Left renal pelvis (tissue), 4 donors: ENCODE measurements around the gene PSMD8. TPM values are rescaled to one million over a fixed set of nuclear protein-coding genes. Genes with fewer than 3 reads are reported as not detected.
"Not testable (repeated sequence)": the region's sequence is repeated elsewhere in the genome, so short reads cannot be mapped to it uniquely, and the experiment has no call there.

Experiments used
- DNase-seq, 4 donors: peaks; one replicate each; pipeline ENCODE4 v3.0.0-alpha.2; 2013; ENCODE audit warnings: low read depth in 4 of 4, low spot score in 3 of 4
- polyA plus RNA-seq, 4 donors: library from polyadenylated mRNA; unstranded; fragments of 120-200 nt; gene quantifications; one replicate each; pipeline ENCODE4 v1.2.1, GENCODE V29; 2013; ENCODE audit not compliant: insufficient read length in 4 of 4

Gene PSMD8
- polyA plus RNA-seq, 4 donors, result 124 to 168 (median 161) TPM

DNA sequence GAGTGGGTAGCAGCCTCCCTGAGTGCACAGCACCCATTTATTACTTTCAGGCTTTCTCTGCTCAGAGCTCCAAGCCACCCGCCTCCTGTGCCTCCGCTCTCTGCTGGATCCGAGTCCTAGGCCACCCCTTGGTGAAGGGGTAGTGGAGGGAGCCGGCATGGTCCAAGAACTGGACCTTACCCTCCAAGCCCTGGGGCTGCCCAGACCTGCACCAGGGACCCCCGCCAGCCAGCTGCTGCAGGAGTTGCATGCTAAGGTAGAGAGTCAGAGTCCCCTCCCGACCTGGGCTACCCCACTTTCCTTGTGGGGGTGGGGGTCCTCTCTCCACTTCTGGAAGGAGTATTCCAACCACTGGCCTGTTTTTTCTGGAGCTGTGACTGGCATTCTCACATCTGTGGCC is 30.5 kb downstream of the PSMD8 start:
- DNase-seq, result no peak

DNA sequence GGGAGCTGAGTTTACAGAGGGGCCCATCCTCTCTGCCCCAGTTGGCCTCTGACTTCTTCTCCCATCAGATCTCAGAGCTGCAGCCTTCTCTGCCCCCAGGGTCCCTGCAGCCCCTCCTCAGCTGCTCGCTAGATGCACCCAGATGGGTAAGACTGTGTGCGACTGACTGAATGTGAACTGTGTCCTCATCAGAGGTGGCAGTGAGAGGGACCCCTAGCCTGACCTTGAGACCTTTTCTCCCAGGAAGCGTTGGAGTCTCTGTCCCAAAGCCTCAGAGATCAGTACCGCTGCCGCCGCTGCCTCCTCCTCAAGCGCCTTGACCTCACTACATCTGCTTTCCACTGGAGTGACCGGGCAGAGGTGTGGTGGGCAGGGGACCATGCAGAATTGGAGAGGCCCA is 30.9 kb downstream of the PSMD8 start:
- DNase-seq, result no peak

DNA sequence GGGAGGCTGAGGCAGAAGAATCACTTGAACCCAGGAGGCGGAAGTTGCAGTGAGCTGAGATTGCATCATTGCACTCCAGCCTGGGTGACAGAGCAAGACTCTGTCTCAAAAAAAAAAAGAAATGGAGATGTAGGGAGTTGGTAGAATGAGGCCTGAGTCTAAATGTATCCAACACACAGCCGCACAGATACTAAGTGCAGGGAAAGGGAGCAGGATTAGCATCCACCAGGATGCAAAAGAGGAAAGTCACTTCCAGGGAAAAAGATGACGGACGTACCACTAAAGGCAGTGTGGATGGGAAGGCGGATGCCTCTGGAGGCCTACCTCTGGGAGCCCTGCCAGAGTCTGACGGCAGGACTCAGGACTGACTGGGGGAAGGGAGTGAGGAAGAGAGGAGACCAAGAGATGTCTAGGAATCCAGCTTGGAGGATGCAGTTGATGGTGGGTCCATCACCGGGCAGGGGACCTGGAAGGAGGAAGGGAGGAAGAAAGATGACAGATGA is 35.3 kb downstream of the PSMD8 start:
- DNase-seq, result no peak

DNA sequence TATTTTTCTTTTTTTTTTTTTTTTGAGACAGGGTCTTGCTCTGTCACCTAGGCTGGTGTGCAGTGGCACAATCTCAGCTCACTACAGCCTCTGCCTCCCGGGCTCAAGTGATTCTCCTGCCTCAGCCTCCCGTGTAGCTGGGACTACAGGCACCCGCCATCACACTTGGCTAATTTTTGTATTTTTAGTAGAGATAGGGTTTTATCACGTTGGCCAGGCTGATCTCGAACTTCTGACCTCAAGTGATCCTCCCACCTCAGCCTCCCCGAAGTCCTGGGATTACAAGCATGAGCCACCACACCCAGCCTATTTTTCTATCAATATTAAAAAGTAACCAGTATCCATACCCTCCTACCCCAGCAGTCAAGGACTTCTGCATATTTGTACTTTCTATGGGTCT is 36.0 kb downstream of the PSMD8 start:
- DNase-seq, result not testable (repeated sequence)

DNA sequence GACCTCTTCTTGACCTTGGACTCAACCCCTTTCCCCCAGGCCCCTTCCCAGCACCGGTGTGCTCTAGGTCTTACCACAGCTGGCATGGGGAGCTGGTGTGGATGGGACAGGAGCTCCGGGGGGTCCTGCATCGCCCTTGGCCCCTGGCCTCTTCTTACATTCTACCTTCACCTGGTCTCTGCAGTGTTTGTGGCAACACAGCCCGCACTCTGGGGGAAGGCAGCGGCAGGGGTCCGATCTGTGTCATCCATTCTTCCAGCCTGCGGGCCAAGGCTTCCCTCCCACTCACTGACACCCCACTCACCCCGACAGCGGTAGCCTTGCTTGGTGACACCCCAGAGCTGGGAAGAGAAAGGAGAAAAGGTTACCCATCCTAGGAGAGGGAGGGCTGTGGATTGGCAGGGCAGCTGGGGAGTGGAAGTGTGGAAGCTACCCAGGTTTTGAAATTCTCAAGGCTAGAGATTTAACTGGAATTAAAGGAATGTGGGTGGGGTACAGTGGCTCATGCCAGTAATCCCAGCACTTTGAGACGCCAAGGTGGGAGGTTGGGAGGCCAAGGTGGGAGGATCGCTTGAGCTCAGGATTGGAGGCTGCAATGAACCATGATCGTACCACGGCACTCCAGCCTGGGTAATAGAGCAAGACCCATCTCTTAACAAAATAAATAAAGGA is 36.8 kb downstream of the PSMD8 start:
- no peak for DNase-seq

DNA sequence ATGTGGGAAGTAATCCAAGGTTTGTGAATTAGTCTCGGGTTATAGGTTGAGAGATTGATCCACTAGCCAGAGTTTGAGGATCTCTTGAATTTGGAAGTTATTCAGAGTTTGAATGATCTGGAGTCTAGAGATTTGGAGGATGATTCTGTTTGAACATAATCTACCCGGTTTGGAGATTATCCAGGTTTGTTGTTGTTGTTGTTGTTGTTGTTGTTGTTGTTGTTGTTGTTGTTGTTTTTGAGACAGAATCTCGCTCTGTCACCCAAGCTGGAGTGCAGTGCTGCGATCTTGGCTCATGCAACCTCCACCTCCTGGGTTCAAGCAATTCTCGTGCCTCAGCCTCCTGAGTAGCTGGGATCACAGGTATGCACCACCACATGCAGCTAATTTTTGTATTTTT is 37.5 kb downstream of the PSMD8 start:
- not testable (repeated sequence) for DNase-seq

DNA sequence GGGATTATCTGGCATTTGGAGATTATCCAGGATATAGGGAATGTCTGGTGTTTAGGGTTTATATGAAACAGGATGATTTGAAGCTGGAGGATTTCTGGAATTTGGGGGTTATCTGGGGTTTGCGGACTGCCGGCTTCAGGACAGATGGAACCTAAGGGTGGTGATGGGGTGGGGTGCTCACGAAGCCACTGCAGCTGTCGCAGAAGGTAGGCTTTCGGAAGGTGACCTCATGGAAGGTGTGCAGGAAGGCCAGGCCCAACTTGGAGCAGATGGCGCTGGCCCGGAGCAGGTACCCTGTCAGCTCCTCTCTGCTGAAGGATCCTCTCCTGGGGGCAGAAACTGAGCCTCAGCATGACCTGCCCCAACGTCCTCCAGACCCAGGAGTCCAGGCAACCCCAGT is 38.1 kb downstream of the PSMD8 start:
- no peak for DNase-seq

DNA sequence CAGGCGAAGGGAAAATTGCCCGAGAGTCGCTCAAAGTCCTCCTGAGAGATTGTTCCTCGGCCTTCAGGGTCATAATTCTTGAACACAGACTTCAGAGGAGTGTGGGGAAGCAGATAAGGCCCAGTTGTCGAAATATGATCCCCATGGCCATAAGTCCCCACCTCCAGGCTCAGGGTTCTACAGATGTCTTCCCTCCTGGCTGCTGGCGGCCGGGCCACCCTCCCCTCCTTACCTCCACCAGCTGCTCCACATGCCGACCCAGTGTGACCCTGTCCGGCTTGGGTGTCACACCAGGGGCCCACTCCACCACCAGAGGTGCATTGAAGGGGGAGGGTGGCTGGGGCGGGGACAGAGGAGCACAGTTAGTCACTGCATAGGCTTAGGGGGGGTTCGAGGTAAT is 38.6 kb downstream of the PSMD8 start:
- DNase-seq, result no peak

DNA sequence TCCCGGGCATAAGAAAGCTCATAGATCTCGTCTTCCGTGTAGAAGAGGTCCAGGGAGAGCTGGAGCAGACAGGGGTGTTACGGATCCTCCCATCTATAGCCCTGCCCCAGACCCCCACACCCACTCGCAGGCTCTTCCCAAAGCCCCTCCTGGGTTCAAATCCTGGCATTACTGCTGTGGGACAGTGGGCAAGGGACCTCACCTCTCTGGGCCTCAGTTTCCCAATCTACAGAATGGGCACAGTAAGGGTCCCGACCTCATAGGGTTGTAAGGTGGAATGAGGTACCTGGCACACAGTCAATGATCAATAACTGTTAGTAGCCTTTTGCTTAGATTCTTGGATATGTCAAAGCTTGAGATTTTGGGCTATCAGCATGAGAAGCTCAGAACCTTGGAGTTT is 39.0 kb downstream of the PSMD8 start:
- DNase-seq, result no peak

DNA sequence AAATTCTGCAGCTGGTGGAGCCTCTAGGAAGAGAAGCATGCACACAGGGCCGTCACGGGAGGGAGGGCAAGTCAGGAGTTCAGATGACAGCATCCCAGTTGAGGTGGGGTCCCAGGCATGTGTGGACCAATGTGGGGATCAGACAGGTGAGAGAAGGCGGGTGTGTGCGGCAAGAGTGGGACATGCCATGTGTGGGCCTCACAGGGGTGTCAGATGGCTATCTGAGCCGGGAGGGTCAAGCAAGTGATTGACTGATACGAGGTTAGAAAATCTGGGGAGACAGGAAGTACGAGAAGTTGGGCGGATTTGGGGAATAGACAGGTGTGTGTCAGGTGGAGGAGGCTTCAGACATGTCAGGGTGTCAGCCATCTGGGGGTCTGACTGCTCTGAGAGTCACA is 42.8 kb downstream of the PSMD8 start:
- DNase-seq, result no peak

DNA sequence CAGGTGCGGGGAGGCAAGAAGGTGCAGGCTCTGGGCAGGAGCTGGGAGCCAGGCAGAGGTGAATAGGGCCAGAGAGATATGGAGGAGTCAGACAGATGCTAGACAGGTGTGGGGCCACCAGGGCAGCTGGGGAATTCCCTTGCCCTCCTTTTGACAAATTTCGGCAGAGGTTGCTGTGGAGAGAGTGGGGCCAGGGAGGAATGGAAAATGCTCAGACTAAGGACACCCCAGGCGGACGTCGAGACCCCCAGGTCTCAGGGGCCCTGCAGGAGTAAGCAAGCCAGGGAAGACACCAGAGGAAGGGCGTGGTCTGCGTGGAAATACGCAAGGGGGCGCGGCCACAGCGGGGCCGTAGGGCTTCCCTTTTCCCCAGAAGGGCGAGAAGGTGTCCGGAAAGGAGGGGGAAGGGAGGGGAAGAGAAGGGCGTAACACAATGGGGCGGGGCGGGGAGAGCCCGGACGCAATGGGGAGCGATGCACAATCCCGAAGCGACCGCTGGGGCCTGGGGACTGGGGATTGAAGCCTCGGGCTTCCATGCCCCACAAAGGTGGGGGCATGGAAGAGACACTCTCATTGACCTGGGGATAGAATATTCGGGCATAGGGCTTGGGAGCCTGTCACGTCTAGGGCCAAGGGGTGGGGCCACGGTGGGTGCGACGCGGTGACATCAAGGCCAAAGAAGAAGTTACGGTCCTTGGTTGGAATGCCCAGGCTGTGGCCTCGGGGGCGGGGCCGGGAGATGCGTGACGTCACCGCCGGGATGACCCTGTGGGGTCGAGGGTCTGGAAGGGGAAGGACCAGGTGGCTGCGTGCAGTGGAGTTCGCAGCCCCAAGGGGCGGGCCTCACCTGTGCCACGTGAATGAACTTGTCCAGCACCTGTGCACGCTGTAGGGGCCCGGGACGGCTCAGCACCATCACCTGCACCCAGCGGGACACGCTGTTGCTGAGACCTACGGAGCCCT is 43.5 kb downstream of the PSMD8 start:
- DNase-seq, result no peak

DNA sequence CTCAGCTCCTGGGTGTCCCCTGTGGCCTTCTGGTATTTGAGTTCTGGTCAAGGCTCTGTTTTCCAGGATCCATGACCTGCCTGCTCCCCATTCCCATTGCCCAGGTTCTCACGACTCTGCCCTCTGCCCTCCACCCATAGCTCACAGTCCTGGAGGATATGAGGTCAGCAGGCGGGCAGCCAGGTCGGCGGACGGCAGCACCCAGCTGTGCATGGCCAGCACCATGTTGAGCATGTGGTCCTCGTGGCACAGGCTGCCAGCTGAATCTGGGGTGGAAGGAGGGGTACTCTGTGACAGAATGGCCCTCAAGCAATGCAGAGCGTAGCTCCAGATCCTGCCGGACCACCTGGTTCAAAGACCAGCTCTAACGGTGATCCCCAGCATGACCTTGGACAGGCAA is 46.6 kb downstream of the PSMD8 start:
- DNase-seq, result no peak

DNA sequence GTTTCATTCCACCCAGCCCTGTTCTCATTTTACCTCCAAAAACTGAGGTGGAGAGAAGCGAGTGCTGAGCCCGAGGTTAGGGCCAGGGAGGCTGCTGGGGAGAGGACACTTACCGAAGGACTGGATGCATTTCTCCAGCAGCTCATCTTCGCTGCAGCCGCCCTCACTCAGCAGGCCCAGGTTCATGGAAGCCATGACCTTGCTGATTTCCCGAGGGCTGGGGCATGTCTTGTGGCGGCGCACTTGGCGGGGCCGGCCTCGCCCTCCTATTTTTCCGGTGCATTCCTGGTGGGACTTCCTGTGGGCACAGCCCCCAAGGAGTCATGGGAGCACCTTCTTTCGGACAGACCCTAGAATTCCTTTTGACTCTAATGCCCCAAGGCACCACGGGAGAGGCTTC is 47.5 kb downstream of the PSMD8 start:
- DNase-seq, result no peak

DNA sequence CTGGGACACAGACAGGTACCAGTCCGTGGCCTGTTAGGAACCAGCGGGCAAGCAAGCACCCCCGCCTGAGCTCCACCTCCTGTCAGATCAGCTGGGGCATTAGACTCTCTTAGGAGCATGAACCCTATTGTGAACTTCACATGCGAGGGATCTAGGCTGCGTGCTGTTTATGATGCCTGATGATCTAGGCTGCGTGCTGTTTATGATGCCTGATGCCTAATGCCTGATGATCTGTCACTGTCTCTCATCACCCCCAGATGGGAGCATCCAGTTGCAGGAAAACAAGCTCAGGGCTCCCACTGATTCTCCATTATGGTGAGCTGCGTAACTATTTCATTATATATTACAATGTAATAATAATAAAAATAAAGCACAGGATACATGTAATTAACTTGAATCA is 48.1 kb downstream of the PSMD8 start:
- DNase-seq, result no peak

DNA sequence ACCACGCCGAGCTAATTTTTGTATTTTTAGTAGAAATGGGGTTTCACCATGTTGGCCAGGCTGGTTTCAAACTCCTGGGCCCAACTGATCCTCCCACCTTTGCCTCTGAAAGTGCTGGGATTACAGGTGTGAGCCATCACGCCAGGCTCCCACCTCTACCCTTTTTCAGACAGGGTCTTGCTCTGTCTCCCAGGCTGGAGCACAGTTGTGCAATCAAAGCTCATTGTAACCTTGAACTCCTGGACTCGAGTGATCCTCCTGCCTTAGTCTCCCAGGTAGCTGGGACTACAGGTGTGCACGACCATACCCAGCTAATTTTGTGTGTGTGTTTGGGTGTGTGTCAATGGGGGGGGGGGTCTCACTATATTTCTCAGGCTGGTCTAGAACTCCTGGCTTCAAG is 49.9 kb downstream of the PSMD8 start:
- DNase-seq, result no peak

DNA sequence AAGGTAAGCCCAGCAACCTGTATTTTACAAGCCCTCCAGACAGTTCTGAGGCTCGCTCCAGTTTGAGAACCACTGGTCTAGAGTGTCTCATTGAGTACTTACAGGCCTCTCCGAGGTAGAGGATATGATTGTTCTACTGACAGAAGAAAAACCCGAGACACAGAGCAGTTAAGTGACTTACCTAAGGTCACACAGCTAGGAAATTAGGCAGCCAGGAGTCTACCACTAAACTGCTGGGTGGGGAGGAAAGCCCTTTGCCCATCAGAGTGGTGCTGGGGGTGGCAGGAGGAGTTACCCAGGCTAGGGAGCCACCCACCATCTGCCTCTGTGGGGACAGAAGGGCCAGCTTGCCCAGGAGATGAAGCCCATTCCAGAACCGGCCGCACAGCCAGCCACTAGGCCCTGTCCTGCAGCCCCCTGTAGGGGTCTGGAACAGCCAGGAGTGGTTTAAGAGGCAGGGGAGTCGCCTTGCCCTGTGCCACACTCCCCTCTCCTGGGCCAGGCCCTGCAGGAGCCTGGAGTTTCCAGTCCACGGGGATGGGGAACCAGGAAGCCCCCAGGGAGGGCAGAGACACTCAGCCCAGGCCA is 50.9 kb downstream of the PSMD8 start:
- DNase-seq, result no peak

DNA sequence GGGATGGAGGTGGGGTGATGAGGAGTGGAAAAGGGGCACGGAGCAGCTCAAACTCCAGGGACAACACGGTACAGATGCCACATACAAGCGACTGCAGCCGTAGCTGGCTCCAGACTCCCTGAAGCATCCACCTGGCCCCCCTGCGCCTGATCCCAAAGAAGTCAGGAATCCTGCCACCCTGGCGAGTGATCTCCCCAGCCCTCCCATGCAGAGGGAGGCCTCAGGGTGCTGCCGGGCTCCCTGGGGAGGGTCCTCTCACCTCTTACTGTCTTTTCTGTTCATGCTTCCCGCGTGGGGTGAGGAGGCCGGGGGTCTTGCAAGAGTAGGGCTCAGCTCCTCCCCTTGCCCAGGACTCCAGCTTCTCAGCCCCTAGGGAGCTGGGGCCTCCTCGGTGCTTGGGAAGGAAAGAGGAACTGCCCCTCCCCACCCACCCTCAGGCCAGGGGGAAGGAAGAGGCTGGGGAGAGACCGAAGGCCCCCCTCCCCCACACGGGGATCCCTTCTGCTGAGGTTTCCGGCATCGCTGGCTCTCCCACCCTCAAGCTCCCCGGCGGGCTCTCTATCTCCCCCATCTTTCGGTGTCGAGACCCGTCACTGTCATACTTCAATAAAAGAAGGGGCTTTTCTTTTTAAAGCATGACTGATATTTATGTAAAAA is 51.6 kb downstream of the PSMD8 start, which contains the start of gene RASGRP4:
Gene RASGRP4, minus strand, starts transcription at position 410 of the 657 bp plus-strand sequence. Its CDS starts 128 bp downstream, at position 282.
- no peak for DNase-seq

DNA sequence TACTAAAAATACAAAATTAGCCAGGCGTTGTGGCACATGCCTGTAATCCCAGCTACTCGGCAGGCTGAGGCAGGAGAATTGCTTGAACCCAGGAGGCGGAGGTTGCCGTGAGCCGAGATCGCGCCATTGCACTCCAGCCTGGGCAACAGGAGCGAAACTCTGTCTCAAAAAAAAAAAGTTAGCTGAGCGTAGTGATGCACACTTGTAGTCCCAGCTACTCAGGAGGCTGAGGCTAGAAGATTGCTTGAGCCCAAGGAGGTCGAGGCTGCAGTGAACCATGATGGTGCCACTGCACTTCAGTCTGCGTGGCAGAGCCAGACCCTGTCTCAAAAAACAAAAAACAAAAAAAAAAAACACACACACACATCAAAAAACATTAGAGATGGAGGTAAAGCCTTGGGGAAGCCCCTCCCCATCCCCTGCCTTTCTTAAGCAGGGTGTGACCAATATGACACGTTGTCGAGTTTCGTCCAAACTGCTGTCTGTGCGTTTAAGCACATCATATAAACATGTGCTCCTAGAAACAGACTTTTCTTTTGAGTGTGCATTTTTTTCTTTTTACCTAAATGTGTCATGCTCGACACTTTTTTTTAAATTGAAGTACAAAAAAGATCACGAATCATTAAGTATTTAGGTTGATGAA is 52.8 kb downstream of the PSMD8 start:
- DNase-seq, result not testable (repeated sequence)

DNA sequence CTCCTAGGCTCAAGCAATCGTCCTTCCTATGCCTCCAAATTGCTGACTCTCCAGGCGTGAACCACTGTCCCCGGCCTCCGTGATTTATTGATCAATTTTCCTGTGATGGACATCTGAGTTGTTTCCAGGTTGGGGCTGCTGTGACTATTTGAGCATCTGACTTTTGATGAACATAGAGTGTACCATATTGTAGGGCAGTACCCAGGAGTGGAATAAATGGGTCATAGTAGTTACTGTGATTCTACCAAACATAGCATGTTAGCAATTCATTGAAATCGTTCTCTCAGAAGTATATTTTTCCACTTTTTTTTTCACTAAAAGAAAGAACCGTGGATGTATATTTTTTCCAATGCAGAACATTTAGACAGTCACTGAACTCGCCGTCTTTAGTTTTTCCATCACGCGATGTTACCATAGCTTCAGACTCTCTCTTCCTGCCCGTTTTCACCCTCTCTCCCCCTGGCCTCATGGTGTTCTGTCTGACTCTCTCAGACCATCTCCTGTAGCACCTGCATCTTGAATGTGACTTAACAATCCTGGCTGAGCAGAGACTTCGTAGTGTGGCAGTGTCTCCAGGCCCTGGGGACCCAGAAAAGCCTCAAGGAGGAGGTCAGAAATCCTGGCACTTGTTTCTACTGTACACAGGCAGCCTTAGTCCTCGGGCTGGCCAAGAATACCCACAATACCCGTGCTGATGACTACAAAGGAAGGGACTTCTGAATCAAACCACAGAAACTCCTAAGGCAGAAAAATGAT is 54.9 kb downstream of the PSMD8 start:
- DNase-seq, result no peak

DNA sequence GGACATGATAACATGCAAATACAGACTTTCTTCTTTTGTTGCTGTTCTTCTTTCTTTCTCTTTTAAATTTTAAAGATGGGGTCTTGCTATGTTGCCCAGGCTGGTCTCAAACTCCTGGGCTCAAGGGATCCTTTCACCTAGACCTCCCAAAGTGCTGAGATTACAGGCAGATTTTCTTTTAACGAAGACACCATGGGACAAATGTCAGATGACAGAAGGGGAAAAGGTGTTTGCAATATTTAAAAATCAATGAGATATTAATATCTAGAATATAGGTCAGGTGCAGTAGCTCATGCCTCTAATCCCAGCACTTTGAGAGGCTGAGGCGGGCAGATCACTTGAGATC is 55.4 kb downstream of the PSMD8 start:
- no peak for DNase-seq
